RWPE1 (cell line): ENCODE measurements around the gene GRIN2C.
A peak's percentile ranks its signal among the peaks of the same experiment; 100 is the strongest.

Experiments used
- CTCF ChIA-PET: fragments of 350-600 bp; sonication (Branson Sonifier 250); formaldehyde crosslinking; extraction: SDS; loops from one replicate; lab custom pipeline; 2021; lab: Yijun Ruan, JAX
- POLR2A ChIA-PET: fragments of 400-600 bp; formaldehyde crosslinking; extraction: SDS; loops from one replicate; lab custom pipeline; 2020; ENCODE audit warnings: antibody characterized with exemption; ENCODE audit not compliant: low non-redundant PET; lab: Yijun Ruan, JAX
- DNase-seq: peaks from one replicate; pipeline ENCODE4 v3.0.0; 2012; ENCODE audit warnings: low spot score
- H3K27ac ChIP-seq: fragments of 450-650 bp; 2 replicates; pipeline ENCODE4 v1.5.1; 2017
- TF ChIP-seq, protein P1 (sequence below): fragments of 450-650 bp; conservative IDR thresholded peaks from 2 replicates; pipeline ENCODE4 v1.5.1; 2017; ENCODE audit warnings: low read depth, mild to moderate bottlenecking

The GRIN2C gene

GRCh38 chr17:74864866-74865395 lies 5.2 kb upstream of the GRIN2C start:
- H3K27ac ChIP-seq = peak overlapping the region; percentile 7; the same call in 1 of the 2 replicates
- TF ChIP-seq, protein P1, sequence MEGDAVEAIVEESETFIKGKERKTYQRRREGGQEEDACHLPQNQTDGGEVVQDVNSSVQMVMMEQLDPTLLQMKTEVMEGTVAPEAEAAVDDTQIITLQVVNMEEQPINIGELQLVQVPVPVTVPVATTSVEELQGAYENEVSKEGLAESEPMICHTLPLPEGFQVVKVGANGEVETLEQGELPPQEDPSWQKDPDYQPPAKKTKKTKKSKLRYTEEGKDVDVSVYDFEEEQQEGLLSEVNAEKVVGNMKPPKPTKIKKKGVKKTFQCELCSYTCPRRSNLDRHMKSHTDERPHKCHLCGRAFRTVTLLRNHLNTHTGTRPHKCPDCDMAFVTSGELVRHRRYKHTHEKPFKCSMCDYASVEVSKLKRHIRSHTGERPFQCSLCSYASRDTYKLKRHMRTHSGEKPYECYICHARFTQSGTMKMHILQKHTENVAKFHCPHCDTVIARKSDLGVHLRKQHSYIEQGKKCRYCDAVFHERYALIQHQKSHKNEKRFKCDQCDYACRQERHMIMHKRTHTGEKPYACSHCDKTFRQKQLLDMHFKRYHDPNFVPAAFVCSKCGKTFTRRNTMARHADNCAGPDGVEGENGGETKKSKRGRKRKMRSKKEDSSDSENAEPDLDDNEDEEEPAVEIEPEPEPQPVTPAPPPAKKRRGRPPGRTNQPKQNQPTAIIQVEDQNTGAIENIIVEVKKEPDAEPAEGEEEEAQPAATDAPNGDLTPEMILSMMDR = peak; percentile 98
- POLR2A ChIA-PET = interaction anchor here (0.7 kb wide), 1 partner anchor 74 kb away, joined by 3 read pairs; no protein-coding TSS in a partner anchor
- DNase-seq = peak; percentile 63
- CTCF ChIA-PET = interaction anchor here (0.6 to 4.0 kb wide), 8 partner anchors 11 to 93 kb away, joined by 3 to 30 read pairs (median 4); no protein-coding TSS in a partner anchor

GRCh38 chr17:74864297-74864865 lies 4.7 kb upstream of the GRIN2C start:
- TF ChIP-seq, protein P1 = no peak
- DNase-seq = no peak
- H3K27ac ChIP-seq = no peak overlapping the region
- ChIA-PET CTCF (interaction anchor here (0.8 to 4.0 kb wide), 3 partner anchors 17 to 112 kb away, joined by 3 to 30 read pairs (median 3); no protein-coding TSS in a partner anchor), POLR2A (no interaction called here)

DNA sequence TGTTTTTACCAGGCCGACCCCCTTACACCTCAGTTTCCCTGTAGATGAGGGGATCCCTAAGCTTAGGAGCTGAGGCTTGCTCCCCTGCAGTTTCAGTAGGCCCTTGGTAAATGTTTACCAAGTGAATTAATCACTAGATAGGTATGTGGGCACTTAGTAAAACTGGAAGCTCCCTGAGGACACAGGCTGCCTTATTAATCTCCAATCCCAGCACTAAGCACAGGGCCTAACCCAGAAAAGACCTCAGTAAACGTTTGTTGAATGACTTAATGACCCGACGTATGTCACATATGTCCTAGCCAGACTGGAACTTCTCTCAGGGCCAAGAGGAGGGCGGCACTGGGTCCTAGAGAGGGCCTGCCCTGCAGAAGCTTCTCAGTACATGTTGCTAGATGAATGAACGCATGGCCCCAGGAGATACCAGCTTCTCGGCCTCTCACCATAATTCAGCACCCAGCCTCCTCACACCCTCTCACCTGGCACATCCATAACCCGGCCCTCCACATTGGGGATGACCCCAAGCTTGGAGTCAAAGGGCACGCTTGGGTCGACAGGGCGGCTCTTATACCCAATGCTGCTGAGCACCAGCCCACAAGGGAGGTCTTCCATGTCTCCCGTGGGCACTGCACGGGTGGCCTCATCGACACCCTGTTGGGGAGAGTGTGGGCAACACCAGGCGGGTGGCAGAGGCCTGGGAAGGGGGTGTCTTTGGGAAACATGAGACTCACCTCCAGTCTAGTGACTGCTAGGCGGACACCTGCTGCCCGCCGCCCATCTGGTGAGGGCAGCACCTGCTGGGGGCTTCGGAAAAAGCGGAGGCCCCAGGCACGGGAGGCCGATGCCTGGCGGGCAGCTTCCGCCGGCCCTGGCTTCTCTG lies 4.0 kb upstream of the GRIN2C start:
- no peak overlapping the region for H3K27ac ChIP-seq
- no peak for DNase-seq
- TF ChIP-seq, protein P1 = no peak
- CTCF ChIA-PET = interaction anchor here (0.6 to 4.0 kb wide), 6 partner anchors 9 to 258 kb away, joined by 3 to 30 read pairs (median 3); no protein-coding TSS in a partner anchor
- POLR2A ChIA-PET = no interaction called here

- no peak overlapping the region for H3K27ac ChIP-seq
- TF ChIP-seq, protein P1 = no peak
- ChIA-PET POLR2A (interaction anchor here (0.7 kb wide), 1 partner anchor 9 kb away, joined by 3 read pairs; no protein-coding TSS in a partner anchor), CTCF (interaction anchor here (0.6 to 4.0 kb wide), 16 partner anchors 8 to 771 kb away, joined by 3 to 30 read pairs (median 3); no protein-coding TSS in a partner anchor)
- no peak for DNase-seq
Measured at GRCh38 chr17:74862919-74863318, 3.2 kb upstream of the GRIN2C start.

- POLR2A ChIA-PET = interaction anchor here (0.7 kb wide), 1 partner anchor 9 kb away, joined by 3 read pairs; no protein-coding TSS in a partner anchor
- no peak for DNase-seq
- CTCF ChIA-PET = interaction anchor here (0.6 to 4.0 kb wide), 17 partner anchors 9 to 772 kb away, joined by 3 to 30 read pairs (median 3); no protein-coding TSS in a partner anchor
- H3K27ac ChIP-seq = no peak overlapping the region
- TF ChIP-seq, protein P1 = peak; percentile 75
Measured at GRCh38 chr17:74862108-74862901, 2.6 kb upstream of the GRIN2C start.
